ENCODE results near the gene POLR1C. TPM values are rescaled to one million over a fixed set of nuclear protein-coding genes. Genes with fewer than 3 reads are reported as not detected.
"Not testable (repeated sequence)": the region's sequence is repeated elsewhere in the genome, so short reads cannot be mapped to it uniquely, and the experiment has no call there.

POLR1C gene
- polyA plus RNA-seq, 1 donor: 38.7 TPM

GRCh38 chr6:43557620-43558019, 40.7 kb downstream of the POLR1C start:
- not testable (repeated sequence) for H3K27me3 ChIP-seq (ENCODE audit: control insufficient read depth, insufficient read depth, low read length); H3K27ac ChIP-seq (ENCODE audit: low read length); H3K9me3 ChIP-seq (ENCODE audit: control insufficient read depth, low read depth, low read length); H3K4me3 ChIP-seq (ENCODE audit: low read length); DNase-seq; H3K4me1 ChIP-seq (ENCODE audit: control insufficient read depth, insufficient read depth, low read length)
- H3K36me3 ChIP-seq (ENCODE audit: control insufficient read depth, insufficient read depth, low read length): peaks cover 72% of the 10 kb centered on the region
- WGBS (ENCODE audit: insufficient coverage, low lambda C conversion rate): no CpG with 5 or more reads among the region's 7 CpGs

GRCh38 chr6:43559328-43559727, 42.4 kb downstream of the POLR1C start:
- no peaks in the 10 kb centered on the region for H3K27me3 ChIP-seq (ENCODE audit: control insufficient read depth, insufficient read depth, low read length)
- H3K27ac ChIP-seq (ENCODE audit: low read length): no peak overlapping the region
- DNase-seq: no peak
- peaks cover 76% of the 10 kb centered on the region for H3K36me3 ChIP-seq (ENCODE audit: control insufficient read depth, insufficient read depth, low read length)
- no peaks in the 10 kb centered on the region for H3K4me1 ChIP-seq (ENCODE audit: control insufficient read depth, insufficient read depth, low read length)
- no peak overlapping the region for H3K4me3 ChIP-seq (ENCODE audit: low read length)
- no peaks in the 10 kb centered on the region for H3K9me3 ChIP-seq (ENCODE audit: control insufficient read depth, low read depth, low read length)

GRCh38 chr6:43570876-43571441, 54.1 kb downstream of the POLR1C start:
- Histone ChIP-seq H3K36me3 (ENCODE audit: control insufficient read depth, insufficient read depth, low read length) (peaks cover 38% of the 10 kb centered on the region), H3K9me3 (ENCODE audit: control insufficient read depth, low read depth, low read length) (no peaks in the 10 kb centered on the region), H3K27ac (ENCODE audit: low read length) (no peak overlapping the region), H3K4me1 (ENCODE audit: control insufficient read depth, insufficient read depth, low read length) (peaks cover 2% of the 10 kb centered on the region), H3K4me3 (ENCODE audit: low read length) (no peak overlapping the region), H3K27me3 (ENCODE audit: control insufficient read depth, insufficient read depth, low read length) (no peaks in the 10 kb centered on the region)
- no peak for DNase-seq
- 100% methylated on average over 1 of the region's 5 CpGs for WGBS (ENCODE audit: insufficient coverage, low lambda C conversion rate)

Other genes with a start within 250 kb of the POLR1C start
- gene SLC22A7, start 218.8 kb upstream of the POLR1C start, polyA plus RNA-seq: 1.2 TPM
- 8.4 TPM for gene CRIP3, start 208.3 kb upstream of the POLR1C start, polyA plus RNA-seq
- gene ZNF318, start 147.4 kb upstream of the POLR1C start, polyA plus RNA-seq: 21.2 TPM
- gene ABCC10, start 89.5 kb upstream of the POLR1C start, polyA plus RNA-seq: 32.7 TPM
- 2.3 TPM for gene DLK2, start 61.5 kb upstream of the POLR1C start, polyA plus RNA-seq
- gene TJAP1, start 39.5 kb upstream of the POLR1C start, polyA plus RNA-seq: 43.1 TPM
- 0.49 TPM for gene LRRC73, start 6.7 kb upstream of the POLR1C start, polyA plus RNA-seq
- gene YIPF3, start 163 bp upstream of the POLR1C start, polyA plus RNA-seq: 108 TPM
- 31.6 TPM for gene XPO5, start 58.9 kb downstream of the POLR1C start, polyA plus RNA-seq
- 9.2 TPM for gene POLH, start 59.1 kb downstream of the POLR1C start, polyA plus RNA-seq
- 51.2 TPM for gene GTPBP2, start 112.2 kb downstream of the POLR1C start, polyA plus RNA-seq
- 29.5 TPM for gene MAD2L1BP, start 118.8 kb downstream of the POLR1C start, polyA plus RNA-seq
- 1.1 TPM for gene RSPH9, start 127.9 kb downstream of the POLR1C start, polyA plus RNA-seq
- 46.5 TPM for gene MRPS18A, start 170.7 kb downstream of the POLR1C start, polyA plus RNA-seq